ENCODE data around the gene INPP4B. TPM values are rescaled to one million over a fixed set of nuclear protein-coding genes. Genes with fewer than 3 reads are reported as not detected.
A peak's percentile ranks its signal among the peaks of the same experiment; 100 is the strongest.
"Not testable (repeated sequence)": the region's sequence is repeated elsewhere in the genome, so short reads cannot be mapped to it uniquely, and the experiment has no call there.

INPP4B gene
- total RNA-seq, 4 donors from 2014 or later = 29.4 to 51.5 (median 35.3) TPM

DNA sequence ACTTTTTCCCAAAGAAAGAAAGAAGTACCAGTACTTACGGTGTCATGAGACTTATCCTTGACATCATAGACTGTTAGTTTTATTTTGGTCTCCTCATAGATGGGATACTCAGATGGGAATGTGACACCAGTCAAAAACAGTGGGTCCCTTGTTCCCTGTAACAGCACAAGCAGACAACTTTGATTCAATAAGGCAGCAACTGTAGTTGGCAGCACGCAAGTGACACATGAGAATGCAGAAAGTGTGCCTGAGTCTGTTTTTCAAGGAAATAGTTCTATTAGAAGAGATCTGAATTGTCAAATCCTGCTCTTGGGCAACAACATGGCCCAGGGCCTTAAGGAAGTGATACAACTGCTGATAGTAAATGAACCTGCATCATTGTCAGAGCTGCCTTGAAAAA, 443.2 kb downstream of the INPP4B start:
- Histone ChIP-seq H3K4me3 (no peak overlapping the region), H3K4me1 (peaks cover 0 to 4% of the 10 kb centered on the region in 2 donors), H3K27me3 (no peaks in the 10 kb centered on the region), H3K9me3 (no peaks in the 10 kb centered on the region), H3K36me3 (no peaks in the 10 kb centered on the region), H3K27ac (peak overlapping the region; percentile 2 to 10)
- no peak for TF ChIP-seq POLR2A (IDR thresholded peaks at IDR 0.05)
- TF ChIP-seq, protein P1, sequence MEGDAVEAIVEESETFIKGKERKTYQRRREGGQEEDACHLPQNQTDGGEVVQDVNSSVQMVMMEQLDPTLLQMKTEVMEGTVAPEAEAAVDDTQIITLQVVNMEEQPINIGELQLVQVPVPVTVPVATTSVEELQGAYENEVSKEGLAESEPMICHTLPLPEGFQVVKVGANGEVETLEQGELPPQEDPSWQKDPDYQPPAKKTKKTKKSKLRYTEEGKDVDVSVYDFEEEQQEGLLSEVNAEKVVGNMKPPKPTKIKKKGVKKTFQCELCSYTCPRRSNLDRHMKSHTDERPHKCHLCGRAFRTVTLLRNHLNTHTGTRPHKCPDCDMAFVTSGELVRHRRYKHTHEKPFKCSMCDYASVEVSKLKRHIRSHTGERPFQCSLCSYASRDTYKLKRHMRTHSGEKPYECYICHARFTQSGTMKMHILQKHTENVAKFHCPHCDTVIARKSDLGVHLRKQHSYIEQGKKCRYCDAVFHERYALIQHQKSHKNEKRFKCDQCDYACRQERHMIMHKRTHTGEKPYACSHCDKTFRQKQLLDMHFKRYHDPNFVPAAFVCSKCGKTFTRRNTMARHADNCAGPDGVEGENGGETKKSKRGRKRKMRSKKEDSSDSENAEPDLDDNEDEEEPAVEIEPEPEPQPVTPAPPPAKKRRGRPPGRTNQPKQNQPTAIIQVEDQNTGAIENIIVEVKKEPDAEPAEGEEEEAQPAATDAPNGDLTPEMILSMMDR (IDR thresholded peaks at IDR 0.05) = no peak
- intact Hi-C loops (cut with DNase I; ENCODE audit: low total_unique reads) = no loop called here
- DNase-seq = no peak

DNA sequence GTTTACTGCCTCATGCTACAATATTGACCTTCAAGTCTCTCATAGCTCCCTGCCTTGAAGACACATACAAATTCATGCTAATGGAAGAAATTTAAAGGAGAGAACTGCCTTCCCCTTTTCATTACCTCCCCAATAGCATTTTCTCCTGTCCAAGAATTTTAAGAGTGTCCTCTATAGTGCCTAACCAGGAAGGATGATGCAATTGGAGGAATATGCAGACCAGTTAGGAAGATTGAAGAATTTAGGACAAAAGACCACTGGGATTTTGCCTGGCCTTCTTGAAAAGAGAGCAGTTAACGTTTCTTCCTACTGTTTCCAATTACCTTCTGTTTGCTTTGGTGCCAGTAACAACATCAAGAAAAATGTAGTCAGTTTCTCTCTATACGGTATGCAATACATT, 443.9 kb downstream of the INPP4B start:
- intact Hi-C loops (cut with DNase I; ENCODE audit: low total_unique reads) = no loop called here
- Histone ChIP-seq H3K27ac (peak overlapping the region in 1 of 2 donors; percentile 10), H3K27me3 (no peaks in the 10 kb centered on the region), H3K4me3 (no peak overlapping the region), H3K36me3 (no peaks in the 10 kb centered on the region), H3K9me3 (no peaks in the 10 kb centered on the region), H3K4me1 (peaks cover 0 to 4% of the 10 kb centered on the region in 2 donors)
- TF ChIP-seq POLR2A (IDR thresholded peaks at IDR 0.05) = no peak
- TF ChIP-seq, protein P1 (IDR thresholded peaks at IDR 0.05) = no peak
- DNase-seq = no peak

DNA sequence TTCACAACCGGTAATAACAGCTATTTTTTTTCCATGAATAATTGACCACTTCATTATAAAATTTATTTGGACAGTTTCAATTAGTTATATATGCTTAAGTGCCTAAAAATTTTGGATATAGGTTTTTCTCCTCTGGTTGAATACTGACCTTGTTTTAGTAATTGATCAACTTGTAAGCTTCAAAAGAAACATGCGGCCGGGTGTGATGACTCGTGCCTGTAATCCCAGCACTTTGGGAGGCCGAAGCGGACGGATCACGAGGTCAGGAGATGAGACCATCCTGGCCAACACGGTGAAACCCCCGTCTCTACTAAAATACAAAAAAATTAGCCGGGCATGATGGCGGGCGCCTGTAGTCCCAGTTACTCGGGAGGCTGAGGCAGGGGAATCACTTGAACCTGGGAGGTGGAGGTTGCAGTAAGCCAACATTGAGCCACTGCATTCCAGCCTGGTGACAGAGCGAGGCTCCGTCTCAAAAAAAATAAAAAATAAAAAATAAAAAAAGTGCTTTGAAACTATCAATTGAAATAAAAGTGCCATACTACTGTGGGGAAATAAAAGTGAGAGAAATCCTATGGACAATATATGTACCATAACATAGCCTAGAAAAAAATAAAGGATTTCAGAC, 448.6 kb downstream of the INPP4B start:
- H3K4me3 ChIP-seq; H3K27ac ChIP-seq; H3K4me1 ChIP-seq; H3K27me3 ChIP-seq; H3K9me3 ChIP-seq; DNase-seq; intact Hi-C loops (cut with DNase I; ENCODE audit: low total_unique reads); H3K36me3 ChIP-seq: not testable (repeated sequence)

DNA sequence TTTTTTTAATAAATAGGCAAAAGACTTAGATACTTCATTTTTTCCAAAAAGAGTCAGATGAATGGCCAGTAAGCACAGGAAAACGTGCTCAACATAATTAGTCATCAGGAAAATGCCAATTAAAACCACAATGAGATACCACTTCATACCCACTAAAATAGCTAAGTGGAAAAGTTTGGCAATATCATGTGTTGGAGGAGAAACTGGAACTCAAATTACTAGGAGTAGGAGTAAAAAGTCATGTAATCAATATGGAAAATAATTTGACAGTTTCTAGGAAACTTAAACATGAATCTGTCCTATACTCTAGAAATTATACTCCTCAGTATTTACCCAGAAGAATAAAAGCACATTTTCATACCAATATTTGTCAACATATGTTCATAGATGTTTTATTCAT, 449.8 kb downstream of the INPP4B start:
- Histone ChIP-seq H3K36me3 (no peaks in the 10 kb centered on the region), H3K27me3 (no peaks in the 10 kb centered on the region), H3K27ac (no peak overlapping the region), H3K4me1 (no peaks in the 10 kb centered on the region), H3K9me3 (no peaks in the 10 kb centered on the region), H3K4me3 (no peak overlapping the region)
- TF ChIP-seq POLR2A (IDR thresholded peaks at IDR 0.05) = no peak
- TF ChIP-seq, protein P1 (IDR thresholded peaks at IDR 0.05) = no peak
- DNase-seq = no peak
- intact Hi-C loops (cut with DNase I; ENCODE audit: low total_unique reads) = no loop called here

DNA sequence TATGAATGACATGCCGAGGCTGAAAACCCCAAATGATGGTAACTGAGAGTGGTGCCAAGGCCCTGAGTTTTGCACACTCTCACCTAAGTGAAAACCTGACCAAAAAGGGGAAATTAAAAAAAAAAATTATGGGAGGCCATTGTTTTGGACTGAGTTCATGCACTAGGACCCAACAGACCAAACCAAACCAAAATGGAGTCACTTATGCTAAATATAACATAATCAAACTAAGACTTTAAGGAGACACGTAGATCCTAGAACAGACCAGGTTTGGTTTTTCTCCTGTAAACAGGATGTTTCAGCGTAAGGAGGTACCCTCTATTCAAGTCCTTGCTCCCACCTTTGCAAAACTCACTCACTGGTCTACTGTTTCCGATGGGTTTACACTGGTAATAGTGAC, 453.0 kb downstream of the INPP4B start:
- Histone ChIP-seq H3K27me3 (no peaks in the 10 kb centered on the region), H3K27ac (no peak overlapping the region), H3K4me3 (no peak overlapping the region), H3K9me3 (no peaks in the 10 kb centered on the region), H3K36me3 (no peaks in the 10 kb centered on the region), H3K4me1 (no peaks in the 10 kb centered on the region)
- no peak for DNase-seq
- intact Hi-C loops (cut with DNase I; ENCODE audit: low total_unique reads) = no loop called here
- no peak for TF ChIP-seq POLR2A (IDR thresholded peaks at IDR 0.05)
- TF ChIP-seq, protein P1 (IDR thresholded peaks at IDR 0.05) = no peak

DNA sequence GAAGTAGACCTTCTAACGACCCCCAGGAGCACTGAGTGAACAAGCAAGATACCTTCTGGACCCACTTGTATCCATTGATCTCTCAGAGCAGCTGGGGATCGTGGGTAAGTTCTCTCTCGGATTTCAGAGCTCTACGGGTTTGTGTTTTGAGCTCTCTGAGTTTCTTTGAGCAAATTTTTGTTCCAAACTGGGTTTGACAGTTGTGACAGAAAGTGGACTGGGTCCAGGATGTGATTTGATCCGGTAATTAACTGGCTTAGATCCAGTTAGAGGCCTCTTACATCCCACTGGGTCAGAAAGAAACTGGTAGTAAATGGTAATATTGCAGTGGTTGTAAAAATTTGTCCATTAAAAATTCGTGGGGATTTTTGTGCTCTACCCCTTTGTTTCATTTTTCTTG, 459.2 kb downstream of the INPP4B start:
- Histone ChIP-seq H3K27ac (no peak overlapping the region), H3K4me3 (no peak overlapping the region), H3K27me3 (no peaks in the 10 kb centered on the region), H3K36me3 (no peaks in the 10 kb centered on the region), H3K9me3 (no peaks in the 10 kb centered on the region), H3K4me1 (no peaks in the 10 kb centered on the region)
- no peak for DNase-seq
- no peak for TF ChIP-seq POLR2A (IDR thresholded peaks at IDR 0.05)
- TF ChIP-seq, protein P1 (IDR thresholded peaks at IDR 0.05) = no peak
- intact Hi-C loops (cut with DNase I; ENCODE audit: low total_unique reads) = no loop called here

All from uterus (tissue), 4 donors.